Caco-2 (cell line): ENCODE data around the gene KCNE4. TPM values are rescaled to one million over a fixed set of nuclear protein-coding genes. Genes with fewer than 3 reads are reported as not detected.

Source experiments
- BruUV-seq: library from RNA; stranded (reverse); fragments of 400-500 nt; replicated peaks from 2 replicates; lab custom pipeline; 2021; lab: Mats Ljungman, UMichigan
- CTCF ChIA-PET: fragments of 300-600 bp; sonication (Branson Sonifier 250); formaldehyde crosslinking; loops from one replicate; lab custom pipeline; 2022; ENCODE audit warnings: antibody characterized with exemption; lab: Charles Lee
- POLR2A ChIA-PET: fragments of 300-600 bp; sonication (Branson Sonifier 250); formaldehyde crosslinking; loops from one replicate; lab custom pipeline; 2022; ENCODE audit warnings: antibody characterized with exemption; lab: Charles Lee
- DNase-seq, 2 experiments: peaks; one replicate each; pipeline versions ENCODE4 v3.0.0 to v3.0.0-alpha.2; 2020 to 2022
- H3K27me3 ChIP-seq: replicated peaks from 2 replicates; pipeline ENCODE4 v1.6.0; 2011; ENCODE audit warnings: low read length; ENCODE audit not compliant: control insufficient read depth, insufficient read depth
- H3K36me3 ChIP-seq: 2 replicates; pipeline ENCODE4 v1.5.1; 2011; ENCODE audit warnings: low read length; ENCODE audit not compliant: control insufficient read depth, insufficient read depth
- H3K4me1 ChIP-seq: fragments of 250-450 bp; sonication (Bioruptor Pico); 2 replicates; pipeline ENCODE4 v1.5.1; 2020; ENCODE audit warnings: mild to moderate bottlenecking
- H3K4me3 ChIP-seq: 2 replicates; pipeline ENCODE4 v1.5.1; 2011; ENCODE audit warnings: low read depth, mild to moderate bottlenecking, control low read depth, low read length
- H3K9me3 ChIP-seq: fragments of 250-450 bp; sonication (Bioruptor Pico); 2 replicates; pipeline ENCODE4 v1.5.1; 2020; ENCODE audit warnings: mild to moderate bottlenecking, moderate library complexity
- H3K27ac Mint-ChIP-seq: one replicate; pipeline ENCODE4 v1.8.0; 2022; ENCODE audit warnings: mixed read lengths; ENCODE audit not compliant: unreplicated experiment
- H3K27me3 Mint-ChIP-seq: one replicate; pipeline ENCODE4 v1.8.0; 2022; ENCODE audit warnings: mixed read lengths; ENCODE audit not compliant: insufficient read depth, unreplicated experiment
- H3K36me3 Mint-ChIP-seq: one replicate; pipeline ENCODE4 v1.8.0; 2022; ENCODE audit warnings: mild to moderate bottlenecking, mixed read lengths; ENCODE audit not compliant: insufficient read depth, unreplicated experiment
- H3K4me1 Mint-ChIP-seq: one replicate; pipeline ENCODE4 v1.8.0; 2022; ENCODE audit warnings: low read depth, mixed read lengths; ENCODE audit not compliant: unreplicated experiment
- H3K4me3 Mint-ChIP-seq: one replicate; pipeline ENCODE4 v1.8.0; 2022; ENCODE audit warnings: mild to moderate bottlenecking, moderate library complexity, mixed read lengths; ENCODE audit not compliant: unreplicated experiment
- H3K9me3 Mint-ChIP-seq: one replicate; pipeline ENCODE4 v1.8.0; 2022; ENCODE audit warnings: mixed read lengths; ENCODE audit not compliant: unreplicated experiment
- CTCF ChIP-seq, 2 experiments: fragments of 200-600 bp in 1 of 2; IDR thresholded peaks; 1 replicate in 1 of 2; 2 replicates in 1 of 2; pipeline versions ENCODE4 v1.5.1 to v1.8.0; 2011 to 2022; ENCODE audit warnings: antibody characterized with exemption in 1 of 2, control low read depth in 1 of 2, inconsistent platforms in 1 of 2, low read depth in 1 of 2, low read length in 1 of 2, mild to moderate bottlenecking in 1 of 2, moderate library complexity in 1 of 2; ENCODE audit not compliant: insufficient read depth in 1 of 2, severe bottlenecking in 1 of 2, unreplicated experiment in 1 of 2
- intact Hi-C: fragments of 100-400 bp; cut with micrococcal nuclease; formaldehyde crosslinking; loops from one replicate; pipeline ENCODE4 v1.10.0; 2022; ENCODE audit not compliant: unreplicated experiment
- total RNA-seq: library from RNA; stranded (reverse); gene quantifications from 2 replicates; pipeline ENCODE4 v1.2.3, GENCODE V29; 2022

Gene KCNE4
- total RNA-seq, 1 experiment from 2014 or later = not detected

- no peaks in the 10 kb centered on the region for H3K36me3 Mint-ChIP-seq
- BruUV-seq = no TSS peak
- Histone ChIP-seq H3K36me3 (no peaks in the 10 kb centered on the region), H3K9me3 (no peaks in the 10 kb centered on the region), H3K4me1 (no peaks in the 10 kb centered on the region), H3K27me3 (no peaks in the 10 kb centered on the region), H3K4me3 (no peak overlapping the region)
- no peak for TF ChIP-seq CTCF (IDR thresholded peaks at IDR 0.05; ENCODE audit: insufficient read depth in 1 of 2, low read depth in 1 of 2, low read length in 1 of 2, severe bottlenecking in 1 of 2, unreplicated experiment in 1 of 2)
- intact Hi-C loops = no loop called here
- no peak overlapping the region for H3K4me3 Mint-ChIP-seq
- no peaks in the 10 kb centered on the region for H3K9me3 Mint-ChIP-seq
- no peak for DNase-seq
- ChIA-PET CTCF (interaction anchor here (1.1 kb wide), 1 partner anchor 150 kb away, joined by 3 read pairs; no protein-coding TSS in a partner anchor), POLR2A (no interaction called here)
- no peaks in the 10 kb centered on the region for H3K4me1 Mint-ChIP-seq
- H3K27ac Mint-ChIP-seq = no peak overlapping the region
- H3K27me3 Mint-ChIP-seq = peaks cover 2% of the 10 kb centered on the region
These were observed 36.9 kb downstream of the KCNE4 start for GRCh38 chr2:223088866-223089265.

GRCh38 chr2:223090039-223090438 lies 38.0 kb downstream of the KCNE4 start:
- Histone ChIP-seq H3K9me3 (no peaks in the 10 kb centered on the region), H3K27me3 (no peaks in the 10 kb centered on the region), H3K4me3 (no peak overlapping the region), H3K4me1 (no peaks in the 10 kb centered on the region), H3K36me3 (no peaks in the 10 kb centered on the region)
- no peak overlapping the region for H3K27ac Mint-ChIP-seq
- no peak for TF ChIP-seq CTCF (IDR thresholded peaks at IDR 0.05; ENCODE audit: insufficient read depth in 1 of 2, low read depth in 1 of 2, low read length in 1 of 2, severe bottlenecking in 1 of 2, unreplicated experiment in 1 of 2)
- no peak for DNase-seq
- H3K4me1 Mint-ChIP-seq = no peaks in the 10 kb centered on the region
- H3K36me3 Mint-ChIP-seq = no peaks in the 10 kb centered on the region
- ChIA-PET CTCF (interaction anchor here (1.0 kb wide), 1 partner anchor 11 kb away, joined by 3 read pairs; no protein-coding TSS in a partner anchor), POLR2A (no interaction called here)
- H3K9me3 Mint-ChIP-seq = no peaks in the 10 kb centered on the region
- no peak overlapping the region for H3K4me3 Mint-ChIP-seq
- H3K27me3 Mint-ChIP-seq = peaks cover 2% of the 10 kb centered on the region
- BruUV-seq = no TSS peak
- intact Hi-C loops = no loop called here

- H3K27me3 ChIP-seq = no peaks in the 10 kb centered on the region
- BruUV-seq = no TSS peak
- H3K9me3 ChIP-seq = no peaks in the 10 kb centered on the region
- no peak overlapping the region for H3K4me3 ChIP-seq
- no peak for TF ChIP-seq CTCF (IDR thresholded peaks at IDR 0.05; ENCODE audit: insufficient read depth in 1 of 2, low read depth in 1 of 2, low read length in 1 of 2, severe bottlenecking in 1 of 2, unreplicated experiment in 1 of 2)
- no peak for DNase-seq
- intact Hi-C loops = no loop called here
- H3K4me1 Mint-ChIP-seq = no peaks in the 10 kb centered on the region
- POLR2A ChIA-PET = no interaction called here
- H3K27ac Mint-ChIP-seq = no peak overlapping the region
- H3K27me3 Mint-ChIP-seq = peaks cover 2% of the 10 kb centered on the region
- CTCF ChIA-PET = interaction anchor here (1.0 kb wide), 1 partner anchor 10 kb away, joined by 3 read pairs; no protein-coding TSS in a partner anchor
- no peaks in the 10 kb centered on the region for H3K4me1 ChIP-seq
- no peaks in the 10 kb centered on the region for H3K9me3 Mint-ChIP-seq
- no peaks in the 10 kb centered on the region for H3K36me3 ChIP-seq
- H3K36me3 Mint-ChIP-seq = no peaks in the 10 kb centered on the region
- H3K4me3 Mint-ChIP-seq = no peak overlapping the region
These were observed 38.7 kb downstream of the KCNE4 start for GRCh38 chr2:223090540-223091235.
